H9 (cell line): Measurements from ENCODE around the gene SLC6A8. TPM values are rescaled to one million over a fixed set of nuclear protein-coding genes. Genes with fewer than 3 reads are reported as not detected.
"Not testable (repeated sequence)": the region's sequence is repeated elsewhere in the genome, so short reads cannot be mapped to it uniquely, and the experiment has no call there.

Experiments
- DNase-seq: peaks from one replicate; pipeline ENCODE4 v3.0.0-alpha.2; 2017
- H2AFZ ChIP-seq: one replicate; pipeline ENCODE4 v1.6.1; 2013; ENCODE audit warnings: mild to moderate bottlenecking, low read length, control low read depth, moderate library complexity
- H2AK5ac ChIP-seq: 2 replicates; pipeline ENCODE4 v1.6.1; 2013; ENCODE audit warnings: low read length, control low read depth, mixed read lengths; ENCODE audit not compliant: insufficient read length
- H2BK120ac ChIP-seq: one replicate; pipeline ENCODE4 v1.6.1; 2013; ENCODE audit warnings: low read depth, mild to moderate bottlenecking, low read length, control low read depth, inconsistent platforms; ENCODE audit not compliant: poor library complexity, severe bottlenecking
- H2BK12ac ChIP-seq: 2 replicates; pipeline ENCODE4 v1.6.1; 2013; ENCODE audit warnings: low read length, control low read depth, mixed read lengths, low read depth; ENCODE audit not compliant: insufficient read length
- H2BK15ac ChIP-seq: 2 replicates; pipeline ENCODE4 v1.6.1; 2013; ENCODE audit warnings: low read depth, low read length, control low read depth
- H2BK20ac ChIP-seq: one replicate; pipeline ENCODE4 v1.6.1; 2013; ENCODE audit warnings: low read depth, mild to moderate bottlenecking, low read length, control low read depth, inconsistent platforms; ENCODE audit not compliant: poor library complexity, severe bottlenecking
- H2BK5ac ChIP-seq: 2 replicates; pipeline ENCODE4 v1.6.1; 2013; ENCODE audit warnings: low read length, control low read depth, mixed read lengths; ENCODE audit not compliant: insufficient read length
- H3K14ac ChIP-seq: 2 replicates; pipeline ENCODE4 v1.6.1; 2013; ENCODE audit warnings: low read length, control low read depth; ENCODE audit not compliant: insufficient read depth
- H3K18ac ChIP-seq: 2 replicates; pipeline ENCODE4 v1.6.1; 2013; ENCODE audit warnings: low read depth, mild to moderate bottlenecking, mixed read lengths, low read length, control low read depth; ENCODE audit not compliant: insufficient read length
- H3K23ac ChIP-seq: 2 replicates; pipeline ENCODE4 v1.6.1; 2013; ENCODE audit warnings: low read length, control low read depth, mixed read lengths, low read depth; ENCODE audit not compliant: insufficient read length
- H3K23me2 ChIP-seq: 2 replicates; pipeline ENCODE4 v1.6.1; 2013; ENCODE audit warnings: low read depth, mild to moderate bottlenecking, mixed read lengths, low read length, control low read depth; ENCODE audit not compliant: insufficient read length, poor library complexity, severe bottlenecking
- H3K27ac ChIP-seq: 2 replicates; pipeline ENCODE4 v1.5.1; 2013; ENCODE audit warnings: low read length, control low read depth, mixed read lengths, low read depth; ENCODE audit not compliant: insufficient read length
- H3K27me3 ChIP-seq: 2 replicates; pipeline ENCODE4 v1.6.1; 2013; ENCODE audit warnings: low read length, control low read depth, inconsistent platforms; ENCODE audit not compliant: insufficient read depth
- H3K4ac ChIP-seq: 2 replicates; pipeline ENCODE4 v1.6.1; 2013; ENCODE audit warnings: low read depth, mild to moderate bottlenecking, control low read depth, inconsistent platforms, low read length, moderate library complexity
- H3K4me1 ChIP-seq: 2 replicates; pipeline ENCODE4 v1.6.1; 2013; ENCODE audit warnings: low read length, control low read depth, inconsistent platforms; ENCODE audit not compliant: insufficient read depth
- H3K4me2 ChIP-seq: 2 replicates; pipeline ENCODE4 v1.6.1; 2013; ENCODE audit warnings: low read length, control low read depth, mixed read lengths; ENCODE audit not compliant: insufficient read length, insufficient read depth
- H3K56ac ChIP-seq: 2 replicates; pipeline ENCODE4 v1.6.1; 2013; ENCODE audit warnings: low read depth, mild to moderate bottlenecking, mixed read lengths, low read length, control low read depth; ENCODE audit not compliant: insufficient read length
- H3K79me1 ChIP-seq: 2 replicates; pipeline ENCODE4 v1.6.1; 2013; ENCODE audit warnings: low read depth, mild to moderate bottlenecking, moderate library complexity, low read length, control low read depth, inconsistent platforms; ENCODE audit not compliant: insufficient read depth, poor library complexity, severe bottlenecking
- H3K79me2 ChIP-seq: 2 replicates; pipeline ENCODE4 v1.6.1; 2013; ENCODE audit warnings: low read length, control low read depth, inconsistent platforms; ENCODE audit not compliant: insufficient read depth
- H3K9ac ChIP-seq: 2 replicates; pipeline ENCODE4 v1.6.1; 2013; ENCODE audit warnings: low read length, control low read depth, mixed read lengths; ENCODE audit not compliant: insufficient read length; ENCODE audit errors: extremely low read depth
- H3K9me3 ChIP-seq: one replicate; pipeline ENCODE4 v1.6.1; 2013; ENCODE audit warnings: low read depth, low read length, inconsistent platforms; ENCODE audit not compliant: control insufficient read depth
- H3T11ph ChIP-seq: one replicate; pipeline ENCODE4 v1.6.1; 2013; ENCODE audit warnings: mild to moderate bottlenecking, low read length, control low read depth, inconsistent platforms
- H4K20me1 ChIP-seq: one replicate; pipeline ENCODE4 v1.6.1; 2013; ENCODE audit not compliant: control insufficient read depth, insufficient read length, insufficient read depth
- H4K5ac ChIP-seq: 2 replicates; pipeline ENCODE4 v1.6.1; 2013; ENCODE audit warnings: low read depth, mild to moderate bottlenecking, mixed read lengths, low read length, control low read depth; ENCODE audit not compliant: insufficient read length
- H4K8ac ChIP-seq: replicated peaks from 2 replicates; pipeline ENCODE4 v1.6.1; 2013; ENCODE audit warnings: low read length, control low read depth, mixed read lengths, low read depth; ENCODE audit not compliant: insufficient read length
- H4K91ac ChIP-seq: 2 replicates; pipeline ENCODE4 v1.6.1; 2013; ENCODE audit warnings: low read depth, mild to moderate bottlenecking, moderate library complexity, mixed read lengths, low read length, control low read depth; ENCODE audit not compliant: insufficient read length
- H3K27ac Mint-ChIP-seq, 3 experiments: 2 replicates in 2 of 3; 3 replicates in 1 of 3; pipeline ENCODE4 v1.8.0; 2020 to 2021; ENCODE audit warnings: mixed read lengths in 3 of 3, mild to moderate bottlenecking in 1 of 3, moderate library complexity in 1 of 3
- H3K27me3 Mint-ChIP-seq: 2 replicates; pipeline ENCODE4 v1.8.0; 2021; ENCODE audit warnings: low read depth, mild to moderate bottlenecking, moderate library complexity, mixed read lengths
- H3K36me3 Mint-ChIP-seq, 3 experiments: 2 replicates in 2 of 3; 3 replicates in 1 of 3; pipeline ENCODE4 v1.8.0; 2020 to 2021; ENCODE audit warnings: low read depth in 3 of 3, mixed read lengths in 3 of 3; ENCODE audit not compliant: insufficient read depth in 1 of 3
- H3K4me1 Mint-ChIP-seq, 2 experiments: 2 replicates each; pipeline ENCODE4 v1.8.0; 2020; ENCODE audit warnings: mixed read lengths in 2 of 2
- H3K4me3 Mint-ChIP-seq, 2 experiments: 2 replicates in 1 of 2; 3 replicates in 1 of 2; pipeline ENCODE4 v1.8.0; 2020 to 2021; ENCODE audit warnings: mild to moderate bottlenecking in 2 of 2, mixed read lengths in 2 of 2, moderate library complexity in 1 of 2
- H3K9me3 Mint-ChIP-seq, 2 experiments: 2 replicates in 1 of 2; 3 replicates in 1 of 2; pipeline ENCODE4 v1.8.0; 2020; ENCODE audit warnings: mild to moderate bottlenecking in 2 of 2, mixed read lengths in 2 of 2, moderate library complexity in 1 of 2
- CTCF ChIP-seq: fragments of 200-600 bp; sonication (generic); conservative IDR thresholded peaks from 3 replicates; pipeline ENCODE4 v1.8.0; 2021; ENCODE audit warnings: antibody characterized with exemption, mild to moderate bottlenecking
- WGBS: extraction: QIAGEN DNeasy Blood & Tissue Kit; methylation state at CpG from one replicate; pipeline ENCODE4 v1.1.7; 2013; ENCODE audit warnings: missing lambda C conversion rate, low lambda C conversion rate, mixed read lengths; ENCODE audit not compliant: insufficient read length; ENCODE audit errors: extremely low coverage; 5-methylcytosine and 5-hydroxymethylcytosine counted together
- total RNA-seq: library from RNA; stranded (reverse); gene quantifications from 2 replicates; pipeline ENCODE4 v1.2.1, GENCODE V29; 2021

Gene SLC6A8
- total RNA-seq, 1 experiment from 2014 or later, result 229 TPM

GRCh38 chrX:153744210-153745066 lies 56.7 kb downstream of the SLC6A8 start:
- no CpG with 5 or more reads among the region's 38 CpGs for WGBS
- Histone ChIP-seq H2AK5ac (no peak overlapping the region), H2BK5ac (no peak overlapping the region), H3K79me2 (no peaks in the 10 kb centered on the region), H4K8ac (no peak overlapping the region), H3K27me3 (no peaks in the 10 kb centered on the region), H3K79me1 (no peaks in the 10 kb centered on the region), H3K23ac (no peak overlapping the region), H3K9me3 (peaks cover under 1% of the 10 kb centered on the region), H4K20me1 (no peaks in the 10 kb centered on the region), H2BK12ac (no peak overlapping the region), H3K14ac (no peak overlapping the region), H3K4me1 (no peaks in the 10 kb centered on the region), H3K18ac (no peak overlapping the region), H3K4ac (no peak overlapping the region), H2BK120ac (no peak overlapping the region), H4K91ac (no peak overlapping the region), H2AFZ (no peak overlapping the region), H2BK15ac (no peak overlapping the region), H4K5ac (no peak overlapping the region), H2BK20ac (no peak overlapping the region), H3K9ac (no peak overlapping the region), H3K23me2 (peaks cover 7% of the 10 kb centered on the region), H3K56ac (no peak overlapping the region), H3K27ac (no peak overlapping the region), H3K4me2 (peak overlapping the region; percentile 73), H3T11ph (no peak overlapping the region)
- H3K27me3 Mint-ChIP-seq, result peaks cover 10% of the 10 kb centered on the region
- peak; percentile 76 for DNase-seq
- TF ChIP-seq CTCF, result peak; percentile 59
- H3K4me3 Mint-ChIP-seq, result peak overlapping the region; percentile 59 to 76
- H3K36me3 Mint-ChIP-seq, result peaks cover 1 to 8% (median 4%) of the 10 kb centered on the region in 3 experiments; a peak in 4 of 7 replicates
- H3K27ac Mint-ChIP-seq, result no peak overlapping the region
- peaks cover 57 to 78% of the 10 kb centered on the region in 2 experiments for H3K9me3 Mint-ChIP-seq
- H3K4me1 Mint-ChIP-seq, result peaks cover 0 to 4% of the 10 kb centered on the region in 2 experiments; a peak in 2 of 4 replicates

- H2BK5ac ChIP-seq, result not testable (repeated sequence)
Measured at GRCh38 chrX:153745067-153745433, 57.3 kb downstream of the SLC6A8 start.

More at GRCh38 chrX:153745067-153745433, 57.3 kb downstream of the SLC6A8 start:
- not testable (repeated sequence) for H4K20me1 ChIP-seq, H3K18ac ChIP-seq, H2AK5ac ChIP-seq, H3K27ac ChIP-seq, H2AFZ ChIP-seq, H3K27me3 ChIP-seq, H3K4me2 ChIP-seq, H3K27ac Mint-ChIP-seq, H2BK12ac ChIP-seq, H2BK120ac ChIP-seq, H3K79me1 ChIP-seq, H4K8ac ChIP-seq, H4K91ac ChIP-seq, H3K4me1 Mint-ChIP-seq, H3K9ac ChIP-seq, H3T11ph ChIP-seq, H3K4me1 ChIP-seq, H3K23me2 ChIP-seq, DNase-seq, H3K23ac ChIP-seq, H3K9me3 ChIP-seq, H2BK15ac ChIP-seq, H3K14ac ChIP-seq, H2BK20ac ChIP-seq, H3K79me2 ChIP-seq, H3K36me3 Mint-ChIP-seq, H3K56ac ChIP-seq, H3K4ac ChIP-seq, H4K5ac ChIP-seq
- peaks cover 57 to 78% of the 10 kb centered on the region in 2 experiments for H3K9me3 Mint-ChIP-seq
- peaks cover 12% of the 10 kb centered on the region for H3K27me3 Mint-ChIP-seq
- no CpG with 5 or more reads among the region's 12 CpGs for WGBS
- peak overlapping the region; percentile 53 to 59; a peak in 2 of 5 replicates for H3K4me3 Mint-ChIP-seq
